WERI-Rb-1 (cell line): Measurements from ENCODE around the gene MYLK2.
A peak's percentile ranks its signal among the peaks of the same experiment; 100 is the strongest.

ENCODE experiments used
- DNase-seq: peaks from one replicate; pipeline ENCODE4 v3.0.0-alpha.2; 2020
- H3K27ac ChIP-seq: fragments of 250-450 bp; sonication (Bioruptor Pico); 2 replicates; pipeline ENCODE4 v1.5.1; 2020; ENCODE audit warnings: mild to moderate bottlenecking, moderate library complexity
- H3K27me3 ChIP-seq: fragments of 250-450 bp; sonication (Bioruptor Pico); 2 replicates; pipeline ENCODE4 v1.5.1; 2021; ENCODE audit warnings: mild to moderate bottlenecking, low read depth, moderate library complexity; ENCODE audit not compliant: insufficient read depth, severe bottlenecking
- H3K36me3 ChIP-seq: fragments of 250-450 bp; sonication (Bioruptor Pico); 2 replicates; pipeline ENCODE4 v1.5.1; 2020; ENCODE audit warnings: mild to moderate bottlenecking, moderate library complexity
- H3K4me3 ChIP-seq: 2 replicates; pipeline ENCODE4 v1.5.1; 2011; ENCODE audit warnings: low read depth, mild to moderate bottlenecking, control low read depth, low read length
- H3K9me3 ChIP-seq: fragments of 250-450 bp; sonication (Bioruptor Pico); 2 replicates; pipeline ENCODE4 v1.5.1; 2021; ENCODE audit warnings: mild to moderate bottlenecking, moderate library complexity; ENCODE audit not compliant: severe bottlenecking
- CTCF ChIP-seq: IDR thresholded peaks from 2 replicates; pipeline ENCODE4 v1.5.1; 2011; ENCODE audit warnings: low read depth, mild to moderate bottlenecking, control low read depth, inconsistent platforms, low read length

MYLK2 gene

DNA sequence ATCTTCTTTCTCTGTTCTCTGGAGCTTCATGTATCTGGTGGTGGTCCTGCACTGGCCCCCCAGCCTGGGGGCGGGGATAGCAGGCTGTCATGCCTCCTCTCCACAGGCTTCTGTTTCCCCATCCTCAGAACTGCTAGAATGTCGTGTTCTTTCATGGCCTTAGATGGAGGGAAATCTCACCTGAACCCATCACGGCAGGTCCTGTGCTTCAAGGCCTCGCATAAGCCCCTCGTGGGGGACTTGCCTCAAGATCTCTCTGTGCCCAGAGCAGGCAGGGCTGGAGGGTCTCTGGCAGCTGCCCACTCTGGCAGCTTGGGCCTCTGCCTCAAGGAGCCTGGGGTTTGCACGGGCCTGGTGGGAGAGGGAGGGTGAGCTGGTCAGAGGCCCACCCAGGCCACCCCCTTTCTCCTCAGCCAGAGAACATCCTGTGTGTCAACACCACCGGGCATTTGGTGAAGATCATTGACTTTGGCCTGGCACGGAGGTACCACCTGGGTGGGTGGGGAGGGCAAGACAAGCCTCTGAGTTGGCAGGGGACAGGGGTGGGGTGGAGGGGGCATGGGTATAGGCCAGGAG lies 11.3 kb downstream of the MYLK2 start:
- no peak overlapping the region for H3K27ac ChIP-seq
- TF ChIP-seq CTCF = no peak
- no peaks in the 10 kb centered on the region for H3K27me3 ChIP-seq
- H3K9me3 ChIP-seq = no peaks in the 10 kb centered on the region
- H3K4me3 ChIP-seq = no peak overlapping the region
- DNase-seq = no peak
- H3K36me3 ChIP-seq = no peaks in the 10 kb centered on the region

GRCh38 chr20:31831211-31831610 lies 12.1 kb downstream of the MYLK2 start:
- Histone ChIP-seq H3K36me3 (no peaks in the 10 kb centered on the region), H3K4me3 (no peak overlapping the region), H3K27ac (no peak overlapping the region), H3K9me3 (no peaks in the 10 kb centered on the region), H3K27me3 (no peaks in the 10 kb centered on the region)
- no peak for DNase-seq
- TF ChIP-seq CTCF = no peak

DNA sequence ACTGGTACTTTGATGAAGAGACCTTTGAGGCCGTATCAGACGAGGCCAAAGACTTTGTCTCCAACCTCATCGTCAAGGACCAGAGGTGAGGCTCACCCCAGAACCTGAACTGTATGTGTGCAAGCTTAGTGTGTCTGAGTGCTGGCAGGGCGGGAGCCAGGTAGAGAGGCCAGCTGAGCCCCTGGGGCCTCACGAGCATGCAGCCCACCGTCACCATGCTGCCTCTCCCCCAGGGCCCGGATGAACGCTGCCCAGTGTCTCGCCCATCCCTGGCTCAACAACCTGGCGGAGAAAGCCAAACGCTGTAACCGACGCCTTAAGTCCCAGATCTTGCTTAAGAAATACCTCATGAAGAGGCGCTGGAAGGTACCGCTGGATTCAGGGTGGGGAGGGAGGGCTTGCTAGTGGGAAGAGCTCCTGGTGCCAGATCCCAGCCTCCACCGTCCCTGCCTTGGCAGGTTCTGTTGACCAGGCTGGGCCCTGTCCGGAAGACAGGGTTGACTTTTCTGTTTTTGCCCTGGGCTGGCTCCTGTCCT lies 12.7 kb downstream of the MYLK2 start:
- H3K4me3 ChIP-seq = no peak overlapping the region
- DNase-seq = no peak
- no peaks in the 10 kb centered on the region for H3K9me3 ChIP-seq
- TF ChIP-seq CTCF = no peak
- no peak overlapping the region for H3K27ac ChIP-seq
- no peaks in the 10 kb centered on the region for H3K36me3 ChIP-seq
- H3K27me3 ChIP-seq = no peaks in the 10 kb centered on the region

DNA sequence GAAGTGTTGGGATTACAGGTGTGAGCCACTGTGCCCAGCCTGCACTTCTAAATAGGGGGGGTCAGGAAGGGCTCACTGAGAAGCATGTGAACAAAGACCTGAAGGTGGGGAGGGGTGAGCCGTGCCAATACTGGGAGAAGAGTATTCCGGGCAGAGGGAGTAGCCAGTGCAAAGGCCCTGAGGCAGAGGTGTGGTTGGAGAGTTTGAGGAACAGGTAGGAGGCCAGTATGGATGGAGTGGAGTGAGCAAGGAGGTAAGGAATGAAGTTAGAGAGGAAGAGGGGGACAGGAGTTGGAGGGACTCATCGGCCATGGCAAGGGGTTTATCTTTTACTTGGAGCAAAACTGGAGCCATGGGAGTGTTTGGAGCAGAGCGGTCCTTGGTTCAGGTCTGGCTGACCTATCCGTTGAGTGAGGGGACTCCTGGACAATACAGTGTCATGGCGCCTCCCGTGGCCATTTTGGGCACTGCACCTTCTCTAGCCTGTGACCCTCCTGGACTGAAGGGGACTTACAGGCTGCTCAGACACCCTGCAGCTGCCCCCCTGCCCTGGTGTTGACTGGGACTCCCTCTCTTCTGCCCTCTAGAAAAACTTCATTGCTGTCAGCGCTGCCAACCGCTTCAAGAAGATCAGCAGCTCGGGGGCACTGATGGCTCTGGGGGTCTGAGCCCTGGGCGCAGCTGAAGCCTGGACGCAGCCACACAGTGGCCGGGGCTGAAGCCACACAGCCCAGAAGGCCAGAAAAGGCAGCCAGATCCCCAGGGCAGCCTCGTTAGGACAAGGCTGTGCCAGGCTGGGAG lies 14.2 kb downstream of the MYLK2 start:
- no peaks in the 10 kb centered on the region for H3K36me3 ChIP-seq
- H3K27me3 ChIP-seq = no peaks in the 10 kb centered on the region
- H3K9me3 ChIP-seq = no peaks in the 10 kb centered on the region
- H3K27ac ChIP-seq = peak overlapping the region; percentile 55
- TF ChIP-seq CTCF = peak; percentile 96
- peak; percentile 86 for DNase-seq
- H3K4me3 ChIP-seq = no peak overlapping the region

DNA sequence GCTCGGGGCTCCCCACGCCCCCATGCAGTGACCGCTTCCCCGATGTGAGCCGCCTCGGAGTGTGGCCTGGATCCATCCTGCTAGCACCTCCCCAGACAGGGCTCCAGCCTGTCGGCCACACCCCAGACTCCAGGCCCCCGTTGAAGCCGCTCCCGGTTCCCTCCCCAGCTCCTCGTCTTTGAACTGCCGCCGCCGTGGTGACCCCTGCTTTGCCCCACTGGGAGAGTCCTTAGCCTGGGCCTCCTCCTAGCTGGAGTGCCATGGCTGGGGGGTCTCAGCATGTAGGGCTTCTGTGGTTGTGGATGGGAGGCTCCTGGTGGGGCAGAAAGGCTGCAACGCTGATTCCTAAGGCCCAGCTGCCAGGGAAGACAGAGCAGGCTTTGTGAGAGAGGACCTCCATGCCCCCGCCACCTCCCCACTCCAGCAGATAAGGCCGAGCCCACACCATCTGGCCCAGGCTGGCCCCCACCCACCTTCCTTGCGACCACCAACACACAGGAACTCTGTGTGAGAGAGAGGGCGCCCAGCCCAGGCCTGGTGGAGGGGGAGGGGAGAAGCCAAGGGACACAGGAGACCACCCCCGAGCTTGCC lies 14.9 kb downstream of the MYLK2 start:
- Histone ChIP-seq H3K27ac (peak overlapping the region; percentile 55), H3K27me3 (no peaks in the 10 kb centered on the region), H3K9me3 (no peaks in the 10 kb centered on the region), H3K36me3 (no peaks in the 10 kb centered on the region), H3K4me3 (no peak overlapping the region)
- TF ChIP-seq CTCF = no peak
- DNase-seq = peak; percentile 29
